Stomach smooth muscle (tissue), 2 donors: ENCODE data around the gene CATSPER3.

ENCODE experiments used
- H3K27ac ChIP-seq: one replicate; pipeline ENCODE4 v1.7.0; 2013; ENCODE audit warnings: mild to moderate bottlenecking, low read length, inconsistent platforms
- H3K27me3 ChIP-seq, 2 donors: one replicate each; pipeline ENCODE4 v1.7.0; 2013; ENCODE audit warnings: low read length in 2 of 2; ENCODE audit not compliant: insufficient read depth in 2 of 2, control insufficient read depth in 1 of 2
- H3K36me3 ChIP-seq, 2 donors: one replicate each; pipeline ENCODE4 v1.7.0; 2013; ENCODE audit warnings: low read length in 2 of 2; ENCODE audit not compliant: control insufficient read depth in 2 of 2, insufficient read depth in 2 of 2
- H3K4me1 ChIP-seq: one replicate; pipeline ENCODE4 v1.7.0; 2013; ENCODE audit warnings: low read length; ENCODE audit not compliant: control insufficient read depth, insufficient read depth
- H3K4me3 ChIP-seq, 2 donors: one replicate each; pipeline ENCODE4 v1.7.0; 2013; ENCODE audit warnings: low read length in 2 of 2
- H3K9ac ChIP-seq, 2 donors: one replicate each; pipeline ENCODE4 v1.7.0; 2013; ENCODE audit warnings: low read length in 2 of 2, mild to moderate bottlenecking in 1 of 2
- H3K9me3 ChIP-seq, 2 donors: one replicate each; pipeline ENCODE4 v1.7.0; 2013; ENCODE audit warnings: low read length in 2 of 2; ENCODE audit not compliant: control insufficient read depth in 2 of 2
- donor health status: healthy.
- donor health status: Pancreatic carcinoma.

CATSPER3 gene

DNA sequence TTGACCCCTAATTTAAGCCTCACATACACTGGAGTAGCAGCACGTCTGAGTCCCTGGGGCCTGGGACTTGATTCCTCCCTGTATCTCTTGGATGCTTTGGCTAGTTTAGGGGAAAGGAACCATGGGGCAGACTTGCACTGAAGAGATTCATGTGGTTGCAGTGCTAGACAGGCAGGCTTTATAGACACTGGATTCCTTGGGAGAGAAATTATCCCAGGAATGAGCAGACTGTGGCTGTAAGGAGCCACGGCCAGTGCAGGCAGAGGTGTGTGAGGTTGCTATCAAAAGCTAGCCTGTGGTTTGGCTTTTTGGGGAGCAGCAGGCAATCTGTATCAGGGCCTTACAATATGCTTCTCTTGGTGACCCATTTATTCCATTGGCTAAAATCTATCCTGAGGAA, 86.8 kb downstream of the CATSPER3 start:
- H3K27me3 ChIP-seq: peaks cover 27 to 39% of the 10 kb centered on the region in 2 donors
- H3K36me3 ChIP-seq: no peaks in the 10 kb centered on the region
- no peak overlapping the region for H3K9ac ChIP-seq
- H3K4me3 ChIP-seq: no peak overlapping the region
- H3K9me3 ChIP-seq: no peaks in the 10 kb centered on the region
- H3K4me1 ChIP-seq: no peaks in the 10 kb centered on the region
- no peak overlapping the region for H3K27ac ChIP-seq

DNA sequence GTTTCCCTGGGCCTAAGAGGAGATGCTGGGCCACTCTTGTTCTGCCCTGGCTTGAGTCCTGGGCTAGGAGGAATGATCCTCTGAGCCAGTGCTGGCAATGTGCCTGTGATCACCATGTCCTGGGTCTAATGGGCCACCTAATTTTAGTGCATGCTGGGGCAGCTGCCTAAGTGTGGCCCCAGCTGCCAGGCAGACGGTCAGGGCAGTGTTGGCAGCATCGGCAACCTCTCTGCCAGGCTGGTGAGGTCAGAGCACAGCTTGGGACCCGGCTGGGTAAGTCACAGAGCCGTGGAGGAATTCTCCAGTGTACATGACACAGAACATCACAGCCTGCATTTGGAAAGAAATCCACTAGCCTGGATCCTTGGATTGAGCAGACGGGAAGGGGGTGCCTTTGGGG, 87.7 kb downstream of the CATSPER3 start:
- H3K9ac ChIP-seq: no peak overlapping the region
- H3K36me3 ChIP-seq: no peaks in the 10 kb centered on the region
- peaks cover 25 to 32% of the 10 kb centered on the region in 2 donors for H3K27me3 ChIP-seq
- H3K4me1 ChIP-seq: no peaks in the 10 kb centered on the region
- no peaks in the 10 kb centered on the region for H3K9me3 ChIP-seq
- H3K4me3 ChIP-seq: no peak overlapping the region
- no peak overlapping the region for H3K27ac ChIP-seq

DNA sequence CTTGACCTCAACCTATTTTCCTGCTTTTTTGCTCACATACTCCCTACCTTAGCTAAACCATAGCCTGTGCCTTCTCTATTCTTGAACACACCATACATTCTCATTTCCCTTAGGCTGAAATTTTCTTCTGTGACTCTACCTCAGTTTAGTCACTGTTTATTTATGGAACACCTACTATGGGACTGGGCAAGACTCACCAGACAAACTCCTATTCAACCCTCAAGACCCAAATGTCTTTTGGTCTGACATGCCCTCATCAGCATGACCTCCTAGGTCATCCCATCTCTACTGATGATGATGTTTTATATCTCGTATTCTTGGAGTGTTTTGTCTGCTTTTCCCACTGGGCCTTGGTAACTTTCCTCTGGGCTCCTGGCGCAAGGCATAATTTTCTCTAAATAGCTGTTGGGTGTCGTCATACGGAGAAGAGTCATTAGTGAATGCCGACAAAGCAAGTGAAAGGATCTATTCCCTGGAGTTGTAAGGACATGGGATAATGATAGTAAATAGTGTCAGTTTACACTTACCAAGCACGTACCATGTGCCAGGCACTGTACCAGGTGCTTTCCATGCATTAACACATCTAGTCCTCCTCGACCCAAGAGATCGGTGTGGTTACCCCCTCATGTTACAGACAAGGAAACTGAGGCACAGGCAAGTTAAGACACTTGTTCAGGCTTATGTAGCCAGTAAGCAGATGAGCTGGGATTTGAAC, 88.8 kb downstream of the CATSPER3 start:
- no peaks in the 10 kb centered on the region for H3K36me3 ChIP-seq
- H3K9me3 ChIP-seq: no peaks in the 10 kb centered on the region
- no peak overlapping the region for H3K4me3 ChIP-seq
- no peak overlapping the region for H3K9ac ChIP-seq
- H3K4me1 ChIP-seq: no peaks in the 10 kb centered on the region
- H3K27me3 ChIP-seq: peaks cover 15 to 22% of the 10 kb centered on the region in 2 donors
- H3K27ac ChIP-seq: no peak overlapping the region

DNA sequence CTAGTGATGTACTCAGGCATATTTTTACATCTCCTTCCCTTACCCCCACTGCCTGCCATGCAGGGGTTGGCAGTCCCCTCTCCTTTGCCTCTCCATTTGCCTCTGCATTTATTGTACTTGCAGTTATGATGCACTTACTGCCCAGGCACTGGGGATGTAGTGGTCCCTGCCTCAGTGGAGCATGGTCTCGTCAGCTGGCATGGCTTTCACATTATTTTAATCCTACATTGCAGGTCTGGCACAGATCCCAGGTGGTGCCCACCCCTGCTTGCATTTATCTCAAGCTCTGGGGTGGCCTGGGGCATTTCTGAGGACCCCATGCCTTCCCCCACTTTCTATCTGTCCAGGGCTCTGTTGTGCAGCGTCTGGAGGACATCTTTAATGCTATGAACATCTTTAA, 89.5 kb downstream of the CATSPER3 start:
- H3K36me3 ChIP-seq: no peaks in the 10 kb centered on the region
- H3K27me3 ChIP-seq: peaks cover 8 to 14% of the 10 kb centered on the region in 2 donors
- no peaks in the 10 kb centered on the region for H3K9me3 ChIP-seq
- H3K27ac ChIP-seq: no peak overlapping the region
- H3K4me1 ChIP-seq: peaks cover 1% of the 10 kb centered on the region
- H3K4me3 ChIP-seq: no peak overlapping the region
- no peak overlapping the region for H3K9ac ChIP-seq

DNA sequence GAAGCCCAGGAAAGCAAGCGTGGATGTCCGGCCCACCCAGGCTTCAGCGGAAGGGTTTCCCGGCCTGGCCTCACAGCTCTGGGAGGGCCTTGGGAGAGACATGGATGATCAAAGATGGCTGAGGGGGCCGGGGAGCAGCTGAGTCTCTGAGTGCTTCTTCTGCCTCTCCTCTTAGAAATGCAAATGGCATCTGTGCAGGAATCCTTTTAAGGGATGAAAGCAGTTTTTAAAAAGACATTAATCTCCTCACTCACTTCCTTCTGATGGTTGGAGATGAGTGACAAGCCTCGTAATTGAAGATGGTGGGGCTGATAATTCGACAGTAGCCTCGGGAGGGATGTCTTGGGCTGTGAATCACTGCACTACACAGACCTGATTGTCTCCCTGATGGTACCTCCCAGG, 90.6 kb downstream of the CATSPER3 start:
- no peaks in the 10 kb centered on the region for H3K36me3 ChIP-seq
- H3K9me3 ChIP-seq: no peaks in the 10 kb centered on the region
- H3K4me1 ChIP-seq: peaks cover 6% of the 10 kb centered on the region
- no peak overlapping the region for H3K9ac ChIP-seq
- H3K27me3 ChIP-seq: peaks cover 5 to 8% of the 10 kb centered on the region in 2 donors
- H3K27ac ChIP-seq: no peak overlapping the region
- H3K4me3 ChIP-seq: no peak overlapping the region

DNA sequence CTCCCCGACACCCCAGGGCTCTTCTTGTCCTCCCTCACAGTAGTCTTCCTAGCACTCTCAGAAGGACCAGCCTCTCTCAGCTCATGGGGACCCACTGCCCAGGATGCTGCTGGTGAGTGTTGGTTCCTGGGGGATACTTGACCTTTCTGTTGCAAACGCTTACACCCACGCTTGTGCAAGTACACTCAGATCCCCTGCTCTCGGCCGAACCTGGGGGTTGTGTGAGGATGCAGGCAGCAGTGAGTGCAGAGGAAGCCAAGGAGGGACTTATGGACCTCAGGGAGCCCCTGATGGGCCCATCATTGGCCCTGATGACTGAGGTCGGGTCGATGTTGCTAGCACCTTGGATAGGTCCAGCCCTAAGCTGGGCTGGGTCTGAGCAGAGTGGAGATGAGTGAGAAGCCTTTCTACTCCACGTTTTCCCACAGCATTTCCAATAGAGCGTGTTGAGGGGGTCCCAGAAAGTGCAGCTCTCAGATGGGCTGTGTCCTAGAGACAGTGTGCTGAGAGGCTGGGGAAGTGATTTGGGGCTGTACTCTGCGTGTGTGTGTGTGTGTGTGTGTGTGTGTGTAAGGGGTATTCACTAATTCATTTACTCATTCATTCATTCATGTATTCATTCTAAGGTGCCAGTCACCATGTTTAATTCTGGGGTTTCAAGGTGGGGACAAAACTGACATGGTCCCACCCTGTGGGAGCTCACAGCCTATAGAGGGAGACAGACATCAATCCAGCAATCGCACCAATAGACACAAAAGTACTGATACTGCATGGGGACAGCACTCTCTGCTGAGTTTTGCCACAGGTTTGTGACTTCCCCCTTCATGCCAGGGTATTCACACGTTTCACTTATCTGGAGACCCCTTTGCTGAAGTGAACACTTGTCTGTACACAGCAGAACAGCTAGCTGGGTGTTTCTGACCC, 91.6 kb downstream of the CATSPER3 start:
- Histone ChIP-seq H3K9me3 (no peaks in the 10 kb centered on the region), H3K27ac (no peak overlapping the region), H3K27me3 (peaks cover 4 to 5% of the 10 kb centered on the region in 2 donors), H3K4me3 (no peak overlapping the region), H3K4me1 (peaks cover 6% of the 10 kb centered on the region), H3K36me3 (no peaks in the 10 kb centered on the region), H3K9ac (no peak overlapping the region)

DNA sequence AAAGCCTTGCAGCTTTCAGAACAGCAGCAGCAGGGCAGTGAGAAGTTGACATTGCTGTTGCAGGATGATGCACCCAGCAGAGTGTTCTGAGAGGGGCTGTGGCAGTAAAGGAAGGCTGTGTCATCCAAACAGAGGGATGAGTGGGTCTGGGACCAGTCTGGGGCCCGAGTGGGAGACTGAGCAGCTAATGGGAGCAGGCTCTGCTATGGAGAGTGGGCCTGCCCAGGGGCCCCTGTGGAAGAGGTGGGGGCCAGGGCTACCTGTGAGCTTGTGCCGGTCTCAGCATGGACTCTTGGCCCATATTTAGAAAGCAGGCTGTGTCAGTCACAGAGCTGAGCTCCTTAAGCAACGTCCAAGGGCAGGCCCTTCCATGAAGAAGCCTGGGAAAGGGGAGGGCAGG, 92.3 kb downstream of the CATSPER3 start:
- Histone ChIP-seq H3K4me3 (no peak overlapping the region), H3K4me1 (peaks cover 6% of the 10 kb centered on the region), H3K27me3 (peaks cover 2 to 5% of the 10 kb centered on the region in 2 donors), H3K36me3 (no peaks in the 10 kb centered on the region), H3K9me3 (no peaks in the 10 kb centered on the region), H3K27ac (no peak overlapping the region), H3K9ac (no peak overlapping the region)

DNA sequence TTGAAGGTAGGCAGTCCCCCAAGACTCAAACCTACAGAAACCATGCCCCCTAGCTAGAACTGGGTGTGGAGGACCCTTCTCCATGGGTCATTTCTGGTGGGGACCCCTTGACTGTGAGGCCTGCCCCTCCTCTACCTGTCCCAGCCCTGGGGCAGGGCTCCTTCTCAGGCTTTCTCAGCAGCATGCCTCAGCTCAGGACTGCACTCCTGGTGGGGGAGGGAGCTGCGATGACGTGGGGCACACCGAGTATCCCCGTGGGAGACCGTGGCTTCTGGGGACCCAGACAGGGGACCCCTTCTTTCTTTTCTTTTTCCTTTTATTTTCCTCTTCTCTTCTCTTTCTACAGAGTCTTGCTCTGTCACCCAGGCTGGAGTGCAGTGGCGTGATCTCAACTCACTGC, 93.3 kb downstream of the CATSPER3 start:
- Histone ChIP-seq H3K9ac (no peak overlapping the region), H3K27me3 (peaks cover 2 to 5% of the 10 kb centered on the region in 2 donors)

More for the DNA sequence above, 93.3 kb downstream of the CATSPER3 start:
- H3K27ac ChIP-seq: no peak overlapping the region
- H3K36me3 ChIP-seq: no peaks in the 10 kb centered on the region
- no peaks in the 10 kb centered on the region for H3K9me3 ChIP-seq
- H3K4me1 ChIP-seq: peaks cover 6% of the 10 kb centered on the region
- H3K4me3 ChIP-seq: no peak overlapping the region
